HG02938 (cell line): ENCODE results near the gene SLC43A3.
"Not testable (repeated sequence)": the region's sequence is repeated elsewhere in the genome, so short reads cannot be mapped to it uniquely, and the experiment has no call there.

Experiments
- ATAC-seq: cut with Tn5 transposase; IDR thresholded peaks from one replicate; pipeline ENCODE4 v1.9.1; 2021; ENCODE audit warnings: mild to moderate bottlenecking, moderate library complexity; ENCODE audit not compliant: unreplicated experiment

The SLC43A3 gene

DNA sequence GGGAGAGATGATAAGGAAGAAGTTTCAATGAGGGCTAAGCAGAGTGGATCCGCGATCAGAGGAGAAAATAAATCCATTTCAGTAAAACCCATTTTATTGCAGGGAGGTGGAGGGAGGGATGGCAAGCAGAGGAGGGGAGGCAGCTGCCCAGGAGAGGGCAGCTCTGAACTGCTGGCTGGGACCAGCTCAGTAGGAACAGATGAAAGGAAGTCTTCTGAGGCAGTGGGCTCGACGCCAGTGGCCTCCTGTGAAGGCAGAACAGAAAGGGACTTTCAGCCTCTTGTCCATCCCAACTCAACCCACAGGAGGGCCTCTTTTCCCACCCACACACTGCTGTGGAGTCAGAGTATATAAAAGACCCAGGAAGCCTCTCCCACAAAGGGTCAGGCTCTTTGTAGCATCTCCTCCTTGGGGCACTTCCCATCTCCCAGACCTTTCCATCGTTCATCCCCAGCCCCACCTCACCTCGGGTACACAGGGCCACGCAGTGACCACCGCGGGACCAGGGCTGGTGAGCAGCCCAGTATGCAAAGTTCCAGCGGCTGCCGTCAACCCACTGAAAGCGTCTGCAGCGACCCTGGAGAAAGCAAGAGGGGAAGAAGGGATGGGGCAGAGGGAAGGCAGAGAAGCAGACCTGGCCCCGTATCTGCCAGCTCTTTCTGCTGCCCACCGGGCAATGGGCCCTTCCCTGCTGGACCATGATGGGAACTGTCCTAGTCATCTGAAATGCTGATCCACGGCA lies 39.5 kb downstream of the SLC43A3 start:
- no peak for ATAC-seq

- no peak for ATAC-seq
These were observed 40.6 kb downstream of the SLC43A3 start for GRCh38 chr11:57386178-57386940.

DNA sequence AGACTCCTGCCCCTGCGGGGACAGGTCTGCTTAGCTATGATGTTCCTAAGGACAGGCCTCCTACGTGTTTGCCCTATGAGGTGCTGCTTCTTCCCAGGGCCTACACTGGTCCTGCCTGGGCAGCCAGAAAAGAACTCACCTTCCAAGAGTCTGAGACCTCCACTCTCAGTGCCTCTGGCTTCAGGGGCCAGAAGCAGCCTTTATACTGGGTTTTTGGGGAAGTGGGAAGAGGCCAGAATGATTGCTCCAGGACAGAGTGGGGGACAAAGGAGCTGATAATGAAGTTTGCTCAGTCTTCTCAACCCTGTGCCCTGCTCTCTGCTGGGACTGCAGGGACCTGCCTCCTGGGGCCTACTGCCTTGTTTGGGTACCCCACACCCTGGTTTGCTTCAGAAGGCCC lies 45.9 kb downstream of the SLC43A3 start, which contains the start of gene PRG3:
PRG3 (minus strand) TSS at position 176 of the 400 bp plus-strand sequence. CDS start 442 bp downstream, outside the sequence.
- no peak for ATAC-seq

GRCh38 chr11:57379732-57380131 lies 47.2 kb downstream of the SLC43A3 start:
- ATAC-seq, result no peak

DNA sequence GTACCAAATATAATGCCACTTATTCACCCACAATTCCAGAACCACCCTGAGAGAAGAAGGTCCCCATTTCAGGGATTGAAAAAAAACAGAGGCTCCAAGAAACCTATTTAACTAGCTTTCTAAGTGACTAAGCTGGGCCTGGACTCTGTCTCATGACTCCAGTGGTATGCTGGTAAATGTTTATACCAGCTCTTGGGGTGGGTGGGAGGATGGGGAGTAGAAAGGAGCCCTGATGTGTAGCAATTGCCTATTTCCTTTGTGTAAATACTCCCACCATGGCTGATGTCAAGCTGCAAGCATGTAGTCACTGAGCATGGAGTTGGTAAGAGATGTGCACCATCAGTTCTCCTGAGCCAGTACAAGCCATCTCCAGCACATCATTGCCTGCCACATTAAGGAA lies 48.7 kb downstream of the SLC43A3 start:
- ATAC-seq, result no peak

DNA sequence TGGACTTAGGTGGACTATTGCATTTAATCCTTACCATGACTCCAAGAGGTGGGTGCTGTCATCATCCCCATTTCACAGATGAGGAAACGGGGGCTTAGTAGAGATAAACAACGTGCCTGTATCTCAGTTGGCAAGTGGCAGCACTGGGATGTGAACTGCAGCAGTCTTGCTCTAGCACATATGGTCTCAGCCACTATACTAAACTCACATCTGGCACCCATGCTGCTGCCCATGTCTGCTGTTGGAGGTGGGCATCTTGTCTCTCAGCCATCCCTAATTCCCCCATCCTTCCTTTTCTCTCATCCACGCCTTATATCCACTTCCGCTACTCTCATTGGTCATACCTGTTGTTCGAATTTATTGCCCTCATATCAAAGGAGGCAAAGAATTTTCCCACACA lies 49.8 kb downstream of the SLC43A3 start:
- no peak for ATAC-seq

GRCh38 chr11:57376095-57377090 lies 50.5 kb downstream of the SLC43A3 start:
- no peak for ATAC-seq

GRCh38 chr11:57375490-57375889 lies 51.4 kb downstream of the SLC43A3 start:
- no peak for ATAC-seq

- ATAC-seq, result no peak
These were observed 52.0 kb downstream of the SLC43A3 start for GRCh38 chr11:57374966-57375365.

GRCh38 chr11:57373146-57373545 lies 53.8 kb downstream of the SLC43A3 start:
- ATAC-seq, result no peak

- ATAC-seq, result no peak
These were observed 56.0 kb downstream of the SLC43A3 start for GRCh38 chr11:57370941-57371340.

DNA sequence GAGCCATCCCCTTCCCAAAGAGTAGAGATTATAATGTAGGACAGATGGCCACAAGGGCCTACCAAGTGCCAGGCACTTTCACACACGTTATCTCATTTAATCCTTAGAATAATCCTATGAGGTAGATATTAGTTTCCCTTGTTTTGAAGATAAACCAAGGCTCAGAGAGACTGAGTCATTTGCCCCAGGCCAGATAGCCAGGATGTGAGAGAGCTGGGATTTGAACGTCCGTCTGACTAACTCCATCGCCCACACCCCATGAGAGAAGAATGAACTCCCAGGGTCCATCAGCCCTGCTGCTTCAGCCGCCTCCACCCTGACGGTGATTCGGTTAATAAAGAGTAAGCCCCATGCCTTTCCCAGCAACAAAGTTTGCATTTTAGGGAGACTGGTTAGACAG lies 56.7 kb downstream of the SLC43A3 start:
- ATAC-seq, result no peak

DNA sequence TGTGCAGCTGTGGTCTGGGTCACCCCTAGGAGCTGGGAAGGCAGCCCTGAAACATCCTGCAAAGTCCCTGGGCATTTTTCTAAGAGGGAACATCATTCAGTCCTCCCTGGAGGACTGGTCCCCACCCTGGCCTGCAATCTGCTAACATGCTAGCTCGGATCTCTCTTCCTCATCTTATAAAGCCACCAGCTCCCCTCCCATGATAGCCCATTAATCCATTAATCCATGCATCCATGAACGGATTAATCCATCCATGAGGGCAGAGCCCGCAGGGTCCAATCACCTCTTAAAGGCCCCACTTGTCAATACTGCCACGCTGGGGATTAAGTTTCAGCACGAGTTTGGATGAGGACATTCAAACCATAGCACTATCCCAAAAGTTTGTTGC lies 58.1 kb downstream of the SLC43A3 start:
- no peak for ATAC-seq

DNA sequence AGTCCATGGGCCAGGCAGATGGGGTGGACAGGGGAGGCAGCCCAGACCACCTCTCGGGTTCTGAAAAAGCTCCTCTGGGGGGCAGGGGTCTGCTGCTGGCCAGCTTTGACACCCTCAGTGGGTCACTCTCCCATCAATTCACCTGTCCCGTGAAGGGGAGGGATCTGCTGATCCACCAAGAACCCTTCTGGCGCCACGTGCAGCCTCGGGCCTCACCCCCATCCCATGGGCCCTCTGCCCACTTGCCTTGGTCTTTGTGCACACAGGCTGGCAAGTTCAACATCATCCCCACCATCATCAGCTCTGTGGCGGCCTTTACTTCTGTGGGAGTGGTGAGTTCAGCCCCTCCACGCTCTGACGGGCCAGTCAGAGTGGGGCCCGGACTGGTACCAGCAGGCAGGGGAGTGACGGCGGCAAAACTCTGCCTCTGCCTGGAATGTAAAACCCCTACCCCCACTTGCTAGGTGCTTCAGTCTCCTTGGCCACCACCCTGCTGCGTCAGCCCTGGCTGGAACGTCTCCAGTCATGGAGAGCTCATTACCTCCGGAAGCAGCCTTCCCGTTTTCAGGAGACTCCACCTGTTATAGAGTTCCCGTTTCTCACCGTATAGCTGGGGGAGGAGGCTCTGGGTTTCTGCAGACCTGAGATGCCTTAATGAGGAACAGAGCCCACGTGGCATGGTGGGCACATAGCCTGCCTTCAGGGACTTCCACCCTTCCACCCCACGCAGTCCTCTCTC lies 58.6 kb downstream of the SLC43A3 start:
- ATAC-seq, result no peak

- no peak for ATAC-seq
These were observed 61.9 kb downstream of the SLC43A3 start for GRCh38 chr11:57364851-57365660.

- ATAC-seq, result no peak
These were observed 63.5 kb downstream of the SLC43A3 start for GRCh38 chr11:57363131-57364080.

DNA sequence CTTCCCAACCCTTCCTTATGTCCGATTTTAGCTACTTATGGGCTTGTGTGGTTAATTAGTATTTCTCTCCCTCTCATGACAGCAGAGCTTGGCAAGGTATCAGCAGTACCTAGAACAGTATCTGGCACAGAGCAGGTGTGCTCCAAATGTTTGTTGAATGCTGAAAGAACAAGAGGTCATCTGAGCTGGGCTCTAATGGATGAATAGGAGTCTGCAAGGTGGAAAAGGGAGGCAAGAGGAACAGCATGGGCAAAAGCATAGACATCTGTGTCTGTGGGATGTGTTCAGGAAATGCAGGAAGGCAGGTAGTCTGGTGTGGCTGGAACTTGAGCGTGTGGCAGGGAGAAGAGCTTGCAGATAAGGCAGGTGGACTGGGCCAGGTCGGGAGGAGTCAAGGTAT lies 65.0 kb downstream of the SLC43A3 start:
- no peak for ATAC-seq

DNA sequence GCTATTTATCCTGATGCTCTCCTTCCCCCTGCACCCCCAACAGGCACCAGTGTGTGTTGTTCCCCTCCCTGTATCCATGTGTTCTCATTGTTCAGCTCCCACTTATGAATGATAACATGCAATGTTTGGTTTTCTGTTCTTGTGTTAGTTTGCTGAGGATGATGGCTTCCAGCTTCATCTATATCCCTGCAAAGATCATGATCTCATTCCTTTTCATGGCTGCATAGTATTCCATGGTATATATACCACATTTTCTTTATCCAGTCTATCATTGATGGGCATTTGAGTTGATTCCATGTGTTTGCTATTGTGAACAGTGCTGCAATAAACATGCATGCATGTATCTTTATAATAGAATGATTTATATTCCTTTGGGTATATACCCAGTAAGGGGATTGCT lies 65.5 kb downstream of the SLC43A3 start:
- ATAC-seq, result not testable (repeated sequence)
